Stimulated activated CD4-positive, alpha-beta T cell treated with anti-CD3 and anti-CD28 coated beads, Interleukin-2, amount 100 ng/mL, for 48 hours (primary cell): Measurements from ENCODE around the gene COQ9.
"Not testable (repeated sequence)": the region's sequence is repeated elsewhere in the genome, so short reads cannot be mapped to it uniquely, and the experiment has no call there.

ENCODE experiments used
- DNase-seq, 2 donors: peaks; one replicate each; pipeline ENCODE4 v3.0.0-alpha.2; 2020

Gene COQ9

DNA sequence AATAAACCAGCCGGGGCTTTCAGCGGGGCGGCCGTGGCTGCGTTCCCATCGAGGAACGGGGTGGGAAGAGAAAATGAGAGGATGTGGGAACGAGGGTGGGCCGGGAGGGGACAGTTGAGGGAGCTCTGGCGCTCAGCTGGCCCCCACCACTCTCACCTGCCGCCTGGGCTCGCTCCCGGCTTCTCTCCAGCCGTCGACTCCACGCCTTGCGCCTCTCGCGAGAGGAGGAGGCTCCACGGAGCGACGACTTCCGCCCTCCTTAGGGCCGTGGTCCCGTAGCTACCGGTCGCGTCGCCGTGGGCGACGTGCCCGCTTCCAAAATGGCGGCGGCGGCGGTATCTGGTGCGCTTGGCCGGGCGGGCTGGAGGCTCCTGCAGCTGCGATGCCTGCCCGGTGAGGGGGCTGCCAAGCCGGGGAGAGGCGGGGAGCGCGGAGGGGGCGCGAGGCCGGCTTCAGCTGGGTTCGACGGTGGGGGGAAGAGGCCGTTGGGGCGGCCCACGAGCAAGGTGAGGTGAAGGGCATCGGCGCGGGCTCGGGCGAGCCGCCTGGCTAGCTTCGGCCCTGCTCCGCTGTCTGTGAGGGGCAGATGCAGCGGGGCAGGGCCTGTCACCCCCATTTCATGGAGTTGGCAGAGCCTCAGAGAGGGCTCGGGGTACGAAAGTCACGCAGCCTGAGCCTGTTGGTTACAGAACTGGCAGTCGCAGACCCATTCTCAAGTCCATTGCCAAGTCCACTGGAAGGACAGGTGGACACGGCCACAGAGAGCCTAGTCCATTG, at the start of gene COQ9, which contains the start of gene CIAPIN1:
Gene COQ9, plus strand, starts transcription at position 294 of the 777 bp plus-strand sequence. Its CDS starts 27 bp downstream, at position 321.
Gene CIAPIN1, minus strand, starts transcription at position 200 of the 777 bp plus-strand sequence. CDS start 6,457 bp downstream, outside the sequence.
- DNase-seq: peak; percentile 87 to 91

- DNase-seq: not testable (repeated sequence)
Observed at GRCh38 chr16:57397493-57397892, 49.8 kb upstream of the COQ9 start.

DNA sequence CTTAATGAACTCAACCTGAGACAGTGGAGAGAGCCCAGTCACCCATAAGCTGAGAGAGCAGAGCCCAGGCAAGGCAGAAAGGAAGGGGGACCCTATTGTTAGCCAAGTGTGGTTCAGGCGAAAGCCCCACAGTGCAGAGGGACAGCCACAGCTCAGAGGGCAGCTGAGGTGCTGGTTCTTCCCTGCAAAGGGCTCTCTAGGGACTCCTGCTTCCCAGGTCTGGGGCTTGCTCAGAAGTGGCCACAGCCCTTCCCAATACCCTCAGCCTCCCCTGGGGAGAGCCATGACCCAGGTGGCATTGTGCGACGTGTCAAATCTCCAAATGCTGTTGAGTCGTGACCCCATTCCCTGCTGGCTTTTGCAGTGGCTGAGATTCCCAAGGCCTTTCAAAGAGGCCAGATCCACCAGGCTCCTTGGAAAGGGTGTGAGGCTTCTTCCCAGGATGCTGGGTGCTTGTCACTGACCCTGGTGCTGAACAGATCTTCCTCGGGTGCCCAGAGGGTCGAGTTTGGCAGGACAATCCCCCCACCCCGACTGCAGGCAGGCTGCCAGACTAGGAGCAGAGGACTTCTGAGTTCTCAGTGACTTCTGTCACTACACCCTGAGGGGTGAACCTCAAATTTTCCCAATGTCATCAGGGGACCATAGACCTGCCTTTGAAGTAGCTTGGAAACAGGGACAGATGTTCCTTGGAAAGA, 45.2 kb upstream of the COQ9 start:
- DNase-seq: no peak

DNA sequence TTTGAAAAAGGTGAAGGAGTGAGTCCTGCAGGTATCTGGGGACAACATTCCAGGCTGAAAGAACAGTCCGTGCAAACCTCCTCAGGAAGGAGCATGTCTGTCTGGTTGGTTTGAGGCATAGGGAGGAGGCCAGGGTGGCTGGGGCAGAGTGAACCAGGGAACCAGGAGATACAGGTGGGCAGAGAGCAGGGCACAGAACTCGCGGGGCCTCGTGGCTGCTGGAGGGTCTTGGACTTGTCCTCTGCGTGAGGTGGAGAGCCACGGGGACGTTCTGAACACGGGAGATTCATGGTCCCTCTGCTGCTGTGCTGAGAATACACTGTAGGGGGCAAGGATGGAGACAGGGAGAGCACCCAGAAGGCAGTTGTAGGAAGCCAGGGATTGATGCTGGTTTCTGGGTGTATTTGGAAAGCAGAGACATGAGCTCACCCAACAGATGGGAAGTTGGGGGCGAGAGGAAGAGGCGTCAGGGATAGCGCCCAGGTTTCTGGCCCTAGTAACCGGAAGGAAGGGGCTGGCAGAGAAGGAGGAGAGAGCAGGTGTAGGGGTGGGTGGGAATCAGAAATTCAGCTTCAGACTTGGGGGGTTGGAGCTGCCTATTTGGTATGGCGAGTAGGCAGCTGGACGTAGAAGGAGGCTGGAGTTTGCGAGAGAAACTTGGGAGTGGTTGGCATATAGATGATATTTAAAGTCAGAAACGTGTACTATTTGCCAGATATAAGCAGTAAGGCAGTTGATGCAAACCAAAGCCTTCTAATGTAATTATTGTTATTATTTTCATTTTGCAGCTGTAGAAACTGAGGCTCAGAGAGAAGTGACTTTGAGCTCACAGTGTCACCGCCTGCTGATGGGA, 43.1 kb upstream of the COQ9 start, which contains the start of gene CCL17:
Gene CCL17, plus strand, starts transcription at position 803 of the 853 bp plus-strand sequence. CDS start 9,166 bp downstream, outside the sequence.
- no peak for DNase-seq

DNA sequence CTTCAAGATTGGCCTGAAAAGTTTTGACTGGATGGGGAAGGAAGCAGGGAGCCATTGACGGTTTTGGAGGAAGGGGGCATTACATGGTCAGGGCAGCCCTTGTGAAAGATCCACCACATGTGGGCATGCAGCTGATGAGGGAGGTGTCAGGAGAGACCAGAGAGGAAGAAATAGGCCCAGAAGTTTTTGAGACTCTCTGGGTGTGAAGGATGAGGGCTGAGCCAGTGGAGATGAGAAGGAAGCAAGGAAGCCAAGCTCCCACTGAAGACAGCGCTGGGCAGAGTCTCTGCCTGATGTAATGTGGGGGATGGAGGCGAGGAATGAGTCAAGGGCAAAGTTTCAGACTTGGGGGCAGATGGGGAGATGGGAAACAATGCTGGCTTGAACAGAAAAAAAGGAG, 42.2 kb upstream of the COQ9 start:
- DNase-seq: no peak

- DNase-seq: no peak
Observed at GRCh38 chr16:57406881-57407280, 40.4 kb upstream of the COQ9 start.

DNA sequence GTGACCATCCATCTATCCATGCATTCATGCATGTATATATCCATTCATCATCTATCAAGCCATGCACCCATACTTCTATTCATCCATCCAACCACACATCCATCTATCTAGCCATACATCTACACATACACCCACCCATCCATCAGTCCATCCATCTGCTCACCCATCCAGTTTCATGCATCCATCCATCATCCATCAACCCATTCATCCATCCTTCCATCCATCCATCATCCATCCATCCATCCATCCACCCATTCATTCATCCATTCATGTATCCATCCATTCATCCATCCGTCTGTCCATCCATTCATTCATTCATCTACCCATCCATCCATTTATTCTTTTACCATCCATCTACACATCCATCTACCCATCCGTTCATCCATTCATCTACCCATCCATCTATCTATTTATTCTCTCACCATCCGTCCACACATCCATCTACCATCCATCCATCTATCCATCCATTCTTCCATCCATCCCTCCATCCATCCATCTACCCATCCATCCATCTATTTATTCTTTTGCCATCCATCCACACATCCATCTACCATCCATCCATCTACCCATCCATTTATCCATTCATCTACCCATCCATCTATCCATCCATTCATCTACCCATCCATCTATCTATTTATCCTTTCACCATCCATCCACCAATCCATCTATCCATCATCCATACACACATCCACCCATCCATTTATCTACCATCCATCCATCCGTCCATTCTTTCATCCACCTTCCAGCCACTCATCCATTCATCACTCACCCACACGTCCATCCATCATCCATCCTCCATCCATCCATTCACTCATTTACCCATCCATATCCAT, 39.5 kb upstream of the COQ9 start:
- DNase-seq: no peak

- no peak for DNase-seq
Observed at GRCh38 chr16:57409065-57409464, 38.2 kb upstream of the COQ9 start.

GRCh38 chr16:57409870-57410587, 37.2 kb upstream of the COQ9 start:
- no peak for DNase-seq

- DNase-seq: no peak
Observed at GRCh38 chr16:57411362-57411976, 35.8 kb upstream of the COQ9 start.

GRCh38 chr16:57412584-57412983, 34.7 kb upstream of the COQ9 start:
- no peak for DNase-seq

GRCh38 chr16:57413301-57413730, 34.0 kb upstream of the COQ9 start:
- DNase-seq: no peak

DNA sequence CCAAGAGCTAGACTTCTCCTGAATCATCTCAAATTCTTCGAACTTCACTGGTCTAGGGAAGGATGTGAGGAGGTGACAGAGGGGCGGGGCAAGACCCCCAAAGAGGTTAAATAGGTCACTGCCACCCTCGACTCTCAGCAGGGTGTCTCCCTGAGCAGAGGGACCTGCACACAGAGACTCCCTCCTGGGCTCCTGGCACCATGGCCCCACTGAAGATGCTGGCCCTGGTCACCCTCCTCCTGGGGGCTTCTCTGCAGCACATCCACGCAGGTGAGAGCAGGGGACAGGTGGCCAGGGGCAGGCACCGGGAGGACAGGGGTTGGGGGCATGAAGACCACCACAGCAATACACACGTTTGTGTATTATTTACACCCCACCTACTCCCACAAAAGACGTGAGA, 33.5 kb upstream of the COQ9 start:
- no peak for DNase-seq

GRCh38 chr16:57416084-57416483, 31.2 kb upstream of the COQ9 start:
- DNase-seq: no peak

DNA sequence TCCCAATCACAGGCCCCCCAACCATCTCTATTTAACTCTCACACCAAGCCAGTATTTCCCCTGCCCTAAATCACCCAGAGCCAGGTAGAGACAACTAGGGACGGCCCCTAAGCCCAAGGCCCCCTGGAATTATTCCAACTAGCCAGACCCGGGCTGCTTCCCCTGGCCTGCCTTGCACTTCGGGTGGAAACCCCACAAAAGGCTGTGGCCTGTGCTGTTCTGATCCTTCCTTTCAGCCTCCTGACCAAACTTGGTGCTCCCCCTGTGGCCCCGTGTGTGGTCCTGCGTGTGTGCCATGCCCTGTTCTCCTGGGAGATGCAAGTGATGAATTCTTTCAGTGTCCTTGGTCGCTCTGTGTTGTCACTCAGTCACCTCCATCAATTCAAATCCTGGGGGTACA, 27.8 kb upstream of the COQ9 start:
- no peak for DNase-seq

GRCh38 chr16:57422026-57422944, 25.0 kb upstream of the COQ9 start:
- no peak for DNase-seq

DNA sequence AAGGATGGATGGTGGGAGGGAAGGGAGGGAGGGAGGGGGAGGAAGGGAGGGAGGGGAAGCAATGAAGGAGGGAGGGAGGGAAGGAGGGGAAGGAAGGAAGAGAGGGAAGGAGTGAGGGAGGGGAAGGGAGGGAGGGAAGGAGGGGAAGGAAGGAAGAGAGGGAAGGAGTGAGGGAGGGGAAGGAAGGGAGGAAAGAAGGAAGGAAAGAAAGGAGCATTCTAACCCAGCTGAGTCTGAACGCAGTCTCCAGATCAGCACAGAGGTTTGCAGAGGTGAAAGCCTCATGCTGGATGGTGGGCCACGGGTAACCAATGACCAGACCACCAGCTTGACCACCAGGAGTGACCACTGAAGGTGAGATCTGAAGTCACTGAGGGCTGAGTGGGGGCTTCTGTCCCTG, 24.1 kb upstream of the COQ9 start:
- DNase-seq: no peak

- DNase-seq: no peak
Observed at GRCh38 chr16:57424583-57424982, 22.7 kb upstream of the COQ9 start.

GRCh38 chr16:57426356-57426755, 20.9 kb upstream of the COQ9 start:
- DNase-seq: no peak

- DNase-seq: no peak
Observed at GRCh38 chr16:57427307-57427706, 20.0 kb upstream of the COQ9 start.
